Lower leg skin (tissue), 3 donors: ENCODE measurements around the gene SLC34A3.

Source experiments
- POLR2A ChIP-seq, 2 donors: fragments of 450-650 bp; IDR thresholded peaks; one replicate each; pipeline ENCODE4 v1.6.1; 2016 to 2017; ENCODE audit warnings: antibody characterized with exemption in 2 of 2, mild to moderate bottlenecking in 1 of 2, moderate library complexity in 1 of 2
- TF ChIP-seq, protein P1 (sequence below), 3 donors: fragments of 450-650 bp; IDR thresholded peaks; one replicate each; pipeline ENCODE4 v1.5.1; 2016; ENCODE audit warnings: antibody characterized with exemption in 3 of 3, mild to moderate bottlenecking in 3 of 3, moderate library complexity in 2 of 3

DNA sequence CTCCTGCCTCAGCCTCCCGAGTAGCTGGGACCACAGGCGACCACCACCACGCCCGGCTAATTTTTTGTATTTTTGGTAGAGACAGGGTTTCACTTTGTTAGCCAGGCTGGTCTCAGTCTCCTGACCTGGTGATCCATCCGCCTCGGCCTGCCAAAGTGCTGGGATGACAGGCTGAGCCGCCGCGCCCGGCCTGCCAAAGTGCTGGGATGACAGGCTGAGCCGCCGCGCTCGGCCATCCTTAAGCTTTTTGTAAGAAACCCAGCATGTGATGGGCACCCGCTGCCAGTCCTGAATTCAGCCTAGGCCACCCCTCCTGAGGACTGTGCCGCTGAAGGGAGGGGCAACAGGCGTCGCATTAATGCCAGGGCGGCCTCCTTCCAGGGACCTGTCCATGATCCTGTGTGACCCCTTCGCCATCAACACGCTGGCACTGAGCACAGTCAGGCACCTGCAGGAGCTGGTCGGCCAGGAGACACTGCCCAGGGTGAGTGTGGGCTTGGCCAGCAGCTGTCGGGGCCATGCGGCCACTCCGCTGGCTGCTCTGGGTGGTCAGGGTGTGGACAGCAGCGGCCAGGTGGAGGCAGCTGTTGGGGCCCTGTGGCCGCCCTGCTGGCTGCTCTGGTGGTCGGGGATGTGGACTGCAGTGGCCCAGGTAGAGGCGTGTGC is 34.9 kb downstream of the SLC34A3 start:
- TF ChIP-seq, protein P1, sequence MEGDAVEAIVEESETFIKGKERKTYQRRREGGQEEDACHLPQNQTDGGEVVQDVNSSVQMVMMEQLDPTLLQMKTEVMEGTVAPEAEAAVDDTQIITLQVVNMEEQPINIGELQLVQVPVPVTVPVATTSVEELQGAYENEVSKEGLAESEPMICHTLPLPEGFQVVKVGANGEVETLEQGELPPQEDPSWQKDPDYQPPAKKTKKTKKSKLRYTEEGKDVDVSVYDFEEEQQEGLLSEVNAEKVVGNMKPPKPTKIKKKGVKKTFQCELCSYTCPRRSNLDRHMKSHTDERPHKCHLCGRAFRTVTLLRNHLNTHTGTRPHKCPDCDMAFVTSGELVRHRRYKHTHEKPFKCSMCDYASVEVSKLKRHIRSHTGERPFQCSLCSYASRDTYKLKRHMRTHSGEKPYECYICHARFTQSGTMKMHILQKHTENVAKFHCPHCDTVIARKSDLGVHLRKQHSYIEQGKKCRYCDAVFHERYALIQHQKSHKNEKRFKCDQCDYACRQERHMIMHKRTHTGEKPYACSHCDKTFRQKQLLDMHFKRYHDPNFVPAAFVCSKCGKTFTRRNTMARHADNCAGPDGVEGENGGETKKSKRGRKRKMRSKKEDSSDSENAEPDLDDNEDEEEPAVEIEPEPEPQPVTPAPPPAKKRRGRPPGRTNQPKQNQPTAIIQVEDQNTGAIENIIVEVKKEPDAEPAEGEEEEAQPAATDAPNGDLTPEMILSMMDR (IDR thresholded peaks at IDR 0.05), result no peak
- no peak for TF ChIP-seq POLR2A (IDR thresholded peaks at IDR 0.05)
